HepG2 (cell line): Measurements from ENCODE around the gene HNRNPR. TPM values are rescaled to one million over a fixed set of nuclear protein-coding genes. Genes with fewer than 3 reads are reported as not detected.
A peak's percentile ranks its signal among the peaks of the same experiment; 100 is the strongest.

ENCODE experiments used
- ATAC-seq: fragments of 200-7000 bp; cut with Tn5 transposase; 3 replicates; pipeline ENCODE4 v1.9.1; 2020; ENCODE audit warnings: mild to moderate bottlenecking, moderate library complexity
- BruUV-seq: library from RNA; stranded (reverse); fragments of 400-500 nt; replicated peaks from 2 replicates; lab custom pipeline; 2021; lab: Mats Ljungman, UMichigan
- CTCF ChIA-PET: fragments of 300-600 bp; formaldehyde crosslinking; extraction: SDS; loops from one replicate; lab custom pipeline; 2021; ENCODE audit warnings: low total read pairs, inconsistent platforms, low intra/inter-chr PET ratio; lab: Yijun Ruan, JAX
- POLR2A ChIA-PET: fragments of 350-600 bp; sonication (Branson Sonifier 250); formaldehyde crosslinking; loops from one replicate; lab custom pipeline; 2020; ENCODE audit warnings: antibody characterized with exemption, inconsistent platforms; lab: Yijun Ruan, JAX
- DNase-seq: peaks from one replicate; pipeline ENCODE4 v3.0.0-alpha.2; 2015; ENCODE audit warnings: low spot score
- FAIRE-seq: peaks from 3 replicates; lab custom pipeline; 2011; peaks lifted over from hg19 to GRCh38; lab: Jason Lieb, UNC
- H2AFZ ChIP-seq: one replicate; pipeline ENCODE4 v1.6.1; 2011; ENCODE audit warnings: low read length, inconsistent platforms
- H3K27ac ChIP-seq: fragments of 300-600 bp; 3 replicates; pipeline ENCODE4 v1.8.0; 2011; ENCODE audit warnings: mixed run types, mild to moderate bottlenecking, mixed read lengths, low read length, inconsistent platforms; ENCODE audit not compliant: insufficient read depth; ENCODE audit errors: extremely low read length
- H3K27me3 ChIP-seq, 2 experiments: fragments of 200-600 bp in 1 of 2; 2 replicates in 1 of 2; 3 replicates in 1 of 2; pipeline versions ENCODE4 v1.6.0 to v1.8.0; 2011; ENCODE audit warnings: low read length in 2 of 2, mild to moderate bottlenecking in 2 of 2, moderate library complexity in 2 of 2, inconsistent platforms in 1 of 2; ENCODE audit not compliant: insufficient read depth in 2 of 2, control insufficient read depth in 1 of 2
- H3K36me3 ChIP-seq, 2 experiments: fragments of 200-600 bp in 1 of 2; replicated peaks in 1 of 2; 2 replicates in 1 of 2; 3 replicates in 1 of 2; pipeline versions ENCODE4 v1.5.1 to v1.8.0; 2011; ENCODE audit warnings: low read length in 2 of 2, inconsistent platforms in 1 of 2; ENCODE audit not compliant: insufficient read depth in 2 of 2, control insufficient read depth in 1 of 2
- H3K4me1 ChIP-seq: 2 replicates; pipeline ENCODE4 v1.5.1; 2012; ENCODE audit warnings: low read length, inconsistent platforms; ENCODE audit not compliant: insufficient read depth
- H3K4me2 ChIP-seq: 2 replicates; pipeline ENCODE4 v1.6.0; 2011; ENCODE audit warnings: low read depth, low read length, inconsistent platforms
- H3K4me3 ChIP-seq, 3 experiments: fragments of 200-600 bp in 1 of 3; sonication (generic), shearing (Covaris generic) in 1 of 3; replicated peaks in 1 of 3; 2 replicates each; pipeline ENCODE4 v1.5.1; 2011 to 2016; ENCODE audit warnings: low read length in 3 of 3, inconsistent platforms in 2 of 3, low read depth in 2 of 3, mild to moderate bottlenecking in 2 of 3, control low read depth in 1 of 3, mixed read lengths in 1 of 3; ENCODE audit not compliant: insufficient read depth in 1 of 3
- H3K79me2 ChIP-seq: one replicate; pipeline ENCODE4 v1.6.1; 2011; ENCODE audit warnings: low read length, inconsistent platforms; ENCODE audit not compliant: insufficient read depth
- H3K9ac ChIP-seq: 2 replicates; pipeline ENCODE4 v1.6.0; 2011; ENCODE audit warnings: mild to moderate bottlenecking, low read depth, low read length, inconsistent platforms; ENCODE audit not compliant: insufficient read depth
- H3K9me3 ChIP-seq: 2 replicates; pipeline ENCODE4 v1.5.1; 2012; ENCODE audit warnings: mild to moderate bottlenecking, low read length
- H4K20me1 ChIP-seq: 2 replicates; pipeline ENCODE4 v1.6.0; 2011; ENCODE audit warnings: inconsistent platforms, mild to moderate bottlenecking, low read length, moderate library complexity; ENCODE audit not compliant: insufficient read depth
- FOXJ3 ChIP-seq: sonication (generic); formaldehyde crosslinking; IDR thresholded peaks from 2 replicates; pipeline ENCODE4 v1.4.0; 2020; ENCODE audit warnings: missing genetic modification reagents, mild to moderate bottlenecking, borderline replicate concordance
- NR2F2 ChIP-seq: IDR thresholded peaks from 2 replicates; pipeline ENCODE4 v1.6.1; 2012; ENCODE audit warnings: low read depth, inconsistent platforms, borderline replicate concordance
- POLR2G ChIP-seq: fragments of 200-400 bp; formaldehyde crosslinking; IDR thresholded peaks from 2 replicates; pipeline ENCODE4 v1.6.1; 2018; ENCODE audit warnings: mild to moderate bottlenecking, low read depth, low read length, moderate library complexity
- SIX1 ChIP-seq: sonication (generic); formaldehyde crosslinking; IDR thresholded peaks from 2 replicates; pipeline ENCODE4 v1.4.0; 2020; ENCODE audit warnings: missing genetic modification reagents, borderline replicate concordance
- ZNF101 ChIP-seq: sonication (generic); formaldehyde crosslinking; IDR thresholded peaks from 2 replicates; pipeline ENCODE4 v1.4.0; 2020; ENCODE audit warnings: mild to moderate bottlenecking, low read depth, missing genetic modification reagents, borderline replicate concordance
- ZNF121 ChIP-seq: sonication (generic); formaldehyde crosslinking; IDR thresholded peaks from 2 replicates; pipeline ENCODE4 v1.5.0; 2020; ENCODE audit warnings: mild to moderate bottlenecking, missing genetic modification reagents
- WGBS: methylation state at CpG from one replicate; pipeline ENCODE4 v1.1.6; 2017; ENCODE audit warnings: low lambda C conversion rate; 5-methylcytosine and 5-hydroxymethylcytosine counted together
- in situ Hi-C: cut with HindIII; loops from 2 replicates; pipeline ENCODE4 v1.10.0; 2017; ENCODE audit warnings: low pct_unique_long_range_greater_than_20kb; ENCODE audit not compliant: extremely low pct_ligation_motif_present
- intact Hi-C: fragments of 100-400 bp; cut with micrococcal nuclease; formaldehyde crosslinking; loops from one replicate; pipeline ENCODE4 v1.10.0; 2022; ENCODE audit not compliant: unreplicated experiment
- polyA plus RNA-seq, 8 experiments: library from polyadenylated mRNA; depleted of rRNA in 3 of 8; stranded (reverse) in 7 of 8; unstranded in 1 of 8; fragments of >200 nt; fragmentation: Illumina TruSeq in 4 of 8; extraction: Trizol in 4 of 8; gene quantifications; 2 replicates each; pipeline versions ENCODE4 v1.2.1 to v1.2.3, GENCODE V29; 2011 to 2016; ENCODE audit warnings: low read depth in 4 of 8, missing spikeins in 1 of 8, mixed read lengths in 1 of 8; ENCODE audit not compliant: insufficient read depth in 1 of 8
- total RNA-seq, 5 experiments: library from RNA; depleted of rRNA; stranded (reverse); fragments of >200 nt; fragmentation: Illumina TruSeq; extraction: Trizol; gene quantifications; 2 replicates each; pipeline ENCODE4 v1.2.3, GENCODE V29; 2016; ENCODE audit warnings: low read depth in 1 of 5

The HNRNPR gene
- total and polyA plus RNA-seq, 2 of the 13 experiments (the other 11 are each of a cell fraction or from before 2014, with no cell fraction given), result 133 to 216 TPM

GRCh38 chr1:23286401-23286800, 57.7 kb downstream of the HNRNPR start:
- ChIA-PET POLR2A (no interaction called here), CTCF (no interaction called here)
- WGBS, result 88% methylated on average over 1 of the region's 1 CpG
- Histone ChIP-seq H2AFZ (no peak overlapping the region), H4K20me1 (no peaks in the 10 kb centered on the region), H3K9ac (no peak overlapping the region), H3K27me3 (no peaks in the 10 kb centered on the region), H3K27ac (no peak overlapping the region), H3K36me3 (peaks cover 4 to 30% of the 10 kb centered on the region in 2 experiments; a peak in 4 of 5 replicates), H3K4me3 (no peak overlapping the region), H3K79me2 (no peaks in the 10 kb centered on the region), H3K4me1 (peaks cover 11% of the 10 kb centered on the region), H3K4me2 (no peak overlapping the region), H3K9me3 (no peaks in the 10 kb centered on the region)
- no TSS peak for BruUV-seq
- in situ Hi-C loops (no loop called here), intact Hi-C loops (no loop called here)
- FAIRE-seq (no peak), DNase-seq (no peak), ATAC-seq (no peak)
- no peak for TF ChIP-seq NR2F2
- TF ChIP-seq SIX1, result no peak
- no peak for TF ChIP-seq FOXJ3 (CRISPR knock-in tag)
- no peak for TF ChIP-seq ZNF101 (CRISPR knock-in tag)

GRCh38 chr1:23283667-23284602, 60.1 kb downstream of the HNRNPR start:
- no peak overlapping the region for H3K4me3 ChIP-seq
- 92% methylated on average over 4 of the region's 4 CpGs for whole genome bisulfite sequencing
- CTCF ChIA-PET, result no interaction called here
- H3K79me2 ChIP-seq, result no peaks in the 10 kb centered on the region
- no peaks in the 10 kb centered on the region for H3K9me3 ChIP-seq
- no peak overlapping the region for H2AFZ ChIP-seq
- TF ChIP-seq POLR2G, result no peak
- TF ChIP-seq ZNF121 (CRISPR knock-in tag), result peak; percentile 79
- TF ChIP-seq, all 625 proteins: peak for 1
- intact Hi-C loops (no loop called here), in situ Hi-C loops (no loop called here)
- peaks cover 8 to 30% of the 10 kb centered on the region in 2 experiments for H3K36me3 ChIP-seq
- no peak for DNase-seq
- H4K20me1 ChIP-seq, result no peaks in the 10 kb centered on the region
- FAIRE-seq, result no peak
- H3K4me1 ChIP-seq, result peaks cover 11% of the 10 kb centered on the region
- POLR2A ChIA-PET, result no interaction called here
- no peak overlapping the region for H3K9ac ChIP-seq
- no peak overlapping the region for H3K27ac ChIP-seq
- no peak overlapping the region for H3K4me2 ChIP-seq
- ATAC-seq, result peak; percentile 48; the same call in 2 of the 3 replicates
- no peaks in the 10 kb centered on the region for H3K27me3 ChIP-seq
- BruUV-seq, result no TSS peak
